DOHH2 (cell line): ENCODE results near the gene SLC6A9.
A peak's percentile ranks its signal among the peaks of the same experiment; 100 is the strongest.

Experiments used
- H3F3A ChIP-seq: fragments of 200-600 bp; sonication (generic), shearing (Covaris generic); 2 replicates; pipeline ENCODE4 v1.6.0; 2016; ENCODE audit warnings: antibody characterized with exemption, mild to moderate bottlenecking; ENCODE audit not compliant: control insufficient read depth, insufficient read depth
- H3K27ac ChIP-seq: fragments of 200-600 bp; sonication (generic); 2 replicates; pipeline ENCODE4 v1.5.1; 2014; ENCODE audit warnings: low read depth, mild to moderate bottlenecking, low read length, moderate library complexity
- H3K27me3 ChIP-seq: fragments of 200-600 bp; sonication (generic); 2 replicates; pipeline ENCODE4 v1.6.1; 2014; ENCODE audit warnings: mild to moderate bottlenecking, low read length, mixed read lengths; ENCODE audit not compliant: control insufficient read depth
- H3K36me3 ChIP-seq: fragments of 200-600 bp; sonication (generic); 2 replicates; pipeline ENCODE4 v1.6.1; 2014; ENCODE audit warnings: mild to moderate bottlenecking, low read length, moderate library complexity, mixed read lengths; ENCODE audit not compliant: control insufficient read depth
- H3K4me1 ChIP-seq: fragments of 200-600 bp; sonication (generic); 2 replicates; pipeline ENCODE4 v1.6.1; 2014; ENCODE audit warnings: mild to moderate bottlenecking, low read length, mixed read lengths; ENCODE audit not compliant: control insufficient read depth
- H3K4me2 ChIP-seq: fragments of 200-600 bp; sonication (generic); 2 replicates; pipeline ENCODE4 v1.6.0; 2014; ENCODE audit warnings: mild to moderate bottlenecking, low read length, moderate library complexity
- H3K4me3 ChIP-seq: fragments of 200-600 bp; sonication (generic); 2 replicates; pipeline ENCODE4 v1.5.1; 2014; ENCODE audit warnings: mild to moderate bottlenecking, low read length, mixed read lengths
- H3K79me2 ChIP-seq: fragments of 200-600 bp; sonication (generic); 2 replicates; pipeline ENCODE4 v1.6.1; 2014; ENCODE audit warnings: mild to moderate bottlenecking, low read length, mixed read lengths; ENCODE audit not compliant: control insufficient read depth
- H3K9me2 ChIP-seq: fragments of 200-600 bp; sonication (generic); replicated peaks from 2 replicates; pipeline ENCODE4 v1.6.1; 2014; ENCODE audit warnings: mild to moderate bottlenecking, low read length, mixed read lengths; ENCODE audit not compliant: control insufficient read depth
- H3K9me3 ChIP-seq: fragments of 200-600 bp; sonication (generic); 2 replicates; pipeline ENCODE4 v1.6.1; 2014; ENCODE audit warnings: antibody characterized with exemption, low read length, mixed read lengths; ENCODE audit not compliant: control insufficient read depth, insufficient read depth
- H4K20me1 ChIP-seq: fragments of 200-600 bp; sonication (generic); 2 replicates; pipeline ENCODE4 v1.6.0; 2014; ENCODE audit warnings: low read depth, mild to moderate bottlenecking, antibody characterized with exemption, low read length, moderate library complexity; ENCODE audit not compliant: control insufficient read depth, insufficient read depth
- EZH2phosphoT487 ChIP-seq: fragments of 200-600 bp; sonication (generic); IDR thresholded peaks from 2 replicates; pipeline ENCODE4 v1.6.1; 2017; ENCODE audit warnings: borderline replicate concordance, mild to moderate bottlenecking, antibody characterized with exemption, low read length, moderate library complexity, mixed read lengths
- TF ChIP-seq, protein P1 (sequence below): fragments of 200-600 bp; sonication (generic); IDR thresholded peaks from one replicate; pipeline ENCODE4 v1.5.1; 2014; ENCODE audit warnings: antibody characterized with exemption, mild to moderate bottlenecking, low read depth, low read length; ENCODE audit not compliant: poor library complexity, severe bottlenecking

Gene SLC6A9

DNA sequence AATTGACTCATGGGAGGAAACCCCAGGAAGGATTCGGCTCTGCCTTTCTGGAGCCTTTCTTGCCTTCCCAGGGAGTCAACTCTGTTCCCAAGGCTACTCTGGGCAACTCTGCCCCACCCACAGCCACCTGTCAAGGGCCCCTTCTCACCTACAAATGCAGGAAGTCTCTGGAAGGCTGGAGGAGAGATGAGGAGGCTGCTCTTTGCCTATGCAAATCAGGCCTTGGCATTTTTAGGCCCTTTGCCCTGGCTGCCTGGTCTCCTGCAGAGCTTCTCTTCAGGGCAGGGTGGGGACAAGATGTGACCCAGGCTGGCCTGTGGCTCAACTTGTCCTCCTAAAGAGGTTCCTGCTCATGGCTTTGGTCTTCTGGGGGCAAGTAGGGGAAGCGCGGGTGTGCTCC, 5.4 kb downstream of the SLC6A9 start:
- no peaks in the 10 kb centered on the region for H3K36me3 ChIP-seq
- H3K79me2 ChIP-seq: no peaks in the 10 kb centered on the region
- no peaks in the 10 kb centered on the region for H3F3A ChIP-seq
- no peaks in the 10 kb centered on the region for H3K9me3 ChIP-seq
- H3K4me1 ChIP-seq: peaks cover 18% of the 10 kb centered on the region
- no peak overlapping the region for H3K4me3 ChIP-seq
- peaks cover under 1% of the 10 kb centered on the region; the same call in 1 of the 2 replicates for H3K27me3 ChIP-seq
- H3K9me2 ChIP-seq: no peaks in the 10 kb centered on the region
- no peak overlapping the region for H3K27ac ChIP-seq
- H3K4me2 ChIP-seq: peak overlapping the region; percentile 37
- TF ChIP-seq, protein P1, sequence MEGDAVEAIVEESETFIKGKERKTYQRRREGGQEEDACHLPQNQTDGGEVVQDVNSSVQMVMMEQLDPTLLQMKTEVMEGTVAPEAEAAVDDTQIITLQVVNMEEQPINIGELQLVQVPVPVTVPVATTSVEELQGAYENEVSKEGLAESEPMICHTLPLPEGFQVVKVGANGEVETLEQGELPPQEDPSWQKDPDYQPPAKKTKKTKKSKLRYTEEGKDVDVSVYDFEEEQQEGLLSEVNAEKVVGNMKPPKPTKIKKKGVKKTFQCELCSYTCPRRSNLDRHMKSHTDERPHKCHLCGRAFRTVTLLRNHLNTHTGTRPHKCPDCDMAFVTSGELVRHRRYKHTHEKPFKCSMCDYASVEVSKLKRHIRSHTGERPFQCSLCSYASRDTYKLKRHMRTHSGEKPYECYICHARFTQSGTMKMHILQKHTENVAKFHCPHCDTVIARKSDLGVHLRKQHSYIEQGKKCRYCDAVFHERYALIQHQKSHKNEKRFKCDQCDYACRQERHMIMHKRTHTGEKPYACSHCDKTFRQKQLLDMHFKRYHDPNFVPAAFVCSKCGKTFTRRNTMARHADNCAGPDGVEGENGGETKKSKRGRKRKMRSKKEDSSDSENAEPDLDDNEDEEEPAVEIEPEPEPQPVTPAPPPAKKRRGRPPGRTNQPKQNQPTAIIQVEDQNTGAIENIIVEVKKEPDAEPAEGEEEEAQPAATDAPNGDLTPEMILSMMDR: no peak
- TF ChIP-seq EZH2phosphoT487: no peak
- H4K20me1 ChIP-seq: no peaks in the 10 kb centered on the region

DNA sequence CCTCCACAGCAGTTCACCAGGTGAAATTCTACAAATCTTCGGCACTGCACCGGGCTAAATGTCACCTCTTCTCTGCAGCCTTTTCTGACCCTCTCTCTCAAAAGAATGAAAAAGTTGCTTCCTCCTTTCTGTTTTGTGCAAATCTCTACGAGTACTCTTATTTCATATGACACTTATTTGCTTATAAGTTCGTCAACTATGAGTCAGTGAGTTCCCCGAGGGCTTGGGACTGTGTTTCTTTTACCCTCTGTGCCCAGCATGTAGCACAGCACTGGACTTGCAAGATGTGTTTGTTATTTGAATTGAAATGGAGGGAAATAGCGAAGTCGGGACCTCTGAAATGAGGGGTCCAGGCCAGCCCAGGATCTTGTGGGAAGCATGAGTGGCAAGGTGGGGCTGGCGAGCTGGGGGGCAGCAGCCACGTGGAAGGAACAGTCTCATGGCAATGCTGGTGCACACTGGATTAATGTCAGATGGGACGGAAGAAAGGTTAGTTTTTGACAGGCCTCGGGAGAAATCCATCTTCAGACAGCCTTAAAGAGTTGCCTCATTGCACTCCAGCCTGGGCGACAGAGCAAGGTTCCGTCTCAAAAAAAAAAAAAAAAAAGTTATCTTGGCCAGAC, 6.2 kb downstream of the SLC6A9 start:
- no peaks in the 10 kb centered on the region for H3K79me2 ChIP-seq
- H3K4me1 ChIP-seq: peaks cover 18% of the 10 kb centered on the region
- TF ChIP-seq EZH2phosphoT487: no peak
- TF ChIP-seq, protein P1: no peak
- no peak overlapping the region for H3K4me3 ChIP-seq
- H3K36me3 ChIP-seq: no peaks in the 10 kb centered on the region
- no peak overlapping the region for H3K4me2 ChIP-seq
- H3F3A ChIP-seq: no peaks in the 10 kb centered on the region
- H3K27me3 ChIP-seq: no peaks in the 10 kb centered on the region
- no peaks in the 10 kb centered on the region for H3K9me2 ChIP-seq
- H3K27ac ChIP-seq: no peak overlapping the region
- no peaks in the 10 kb centered on the region for H3K9me3 ChIP-seq
- H4K20me1 ChIP-seq: no peaks in the 10 kb centered on the region

DNA sequence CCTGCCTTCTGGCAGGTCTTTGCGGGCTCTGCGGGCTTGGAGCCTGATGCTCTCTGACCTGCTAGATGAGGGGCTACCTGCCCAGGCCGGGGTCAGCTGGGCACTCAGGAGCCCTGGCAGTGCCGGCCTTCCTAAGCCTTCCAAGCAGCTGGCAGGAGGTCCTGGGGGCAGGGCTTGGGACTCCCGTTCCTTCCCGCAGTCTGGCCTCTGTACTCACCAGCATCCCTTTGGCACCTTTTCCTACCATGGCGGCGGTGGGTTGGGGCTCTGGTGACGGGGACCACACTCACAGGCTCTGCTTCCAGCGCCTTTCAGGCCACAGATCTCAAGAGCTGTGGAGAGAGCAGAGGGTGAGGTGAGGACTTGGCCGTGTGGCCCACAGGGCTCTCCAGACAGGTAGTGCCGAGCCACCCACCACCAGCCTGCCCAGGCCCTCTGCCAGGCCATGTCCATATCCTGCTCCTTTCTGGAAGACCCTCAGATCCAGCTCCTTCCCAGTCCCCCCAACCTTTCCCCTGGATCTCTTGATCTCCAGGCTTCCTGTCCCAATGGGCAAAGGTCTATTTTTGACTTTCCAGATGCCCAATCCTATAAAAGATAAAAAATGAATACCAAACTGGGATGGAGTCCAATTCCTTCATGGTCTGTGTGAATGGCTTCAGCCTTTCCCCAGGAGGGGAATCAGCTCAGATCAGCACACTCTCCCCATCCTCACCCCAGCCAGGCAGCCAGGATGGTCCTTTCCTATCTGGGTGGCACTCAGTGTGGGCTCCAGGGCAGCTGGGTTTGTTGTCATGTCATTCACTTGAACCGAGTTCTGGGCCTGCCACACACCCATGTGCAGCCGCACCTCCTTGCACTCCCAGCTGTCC, 7.0 kb downstream of the SLC6A9 start:
- Histone ChIP-seq H3K27me3 (no peaks in the 10 kb centered on the region), H3K9me3 (no peaks in the 10 kb centered on the region), H4K20me1 (no peaks in the 10 kb centered on the region), H3K36me3 (no peaks in the 10 kb centered on the region), H3K27ac (no peak overlapping the region), H3K4me2 (no peak overlapping the region), H3K79me2 (no peaks in the 10 kb centered on the region), H3K9me2 (no peaks in the 10 kb centered on the region), H3K4me3 (no peak overlapping the region), H3K4me1 (peaks cover 13% of the 10 kb centered on the region), H3F3A (no peaks in the 10 kb centered on the region)
- no peak for TF ChIP-seq EZH2phosphoT487
- TF ChIP-seq, protein P1: no peak
